HG03439 (cell line): ENCODE data around the gene PTAFR.
A peak's percentile ranks its signal among the peaks of the same experiment; 100 is the strongest.

Experiments used
- ATAC-seq: cut with Tn5 transposase; IDR thresholded peaks from one replicate; pipeline ENCODE4 v1.9.1; 2021; ENCODE audit warnings: mild to moderate bottlenecking, moderate library complexity; ENCODE audit not compliant: unreplicated experiment

Gene PTAFR

GRCh38 chr1:28178690-28179485 is 2.4 kb upstream of the PTAFR start:
- ATAC-seq, result no peak

DNA sequence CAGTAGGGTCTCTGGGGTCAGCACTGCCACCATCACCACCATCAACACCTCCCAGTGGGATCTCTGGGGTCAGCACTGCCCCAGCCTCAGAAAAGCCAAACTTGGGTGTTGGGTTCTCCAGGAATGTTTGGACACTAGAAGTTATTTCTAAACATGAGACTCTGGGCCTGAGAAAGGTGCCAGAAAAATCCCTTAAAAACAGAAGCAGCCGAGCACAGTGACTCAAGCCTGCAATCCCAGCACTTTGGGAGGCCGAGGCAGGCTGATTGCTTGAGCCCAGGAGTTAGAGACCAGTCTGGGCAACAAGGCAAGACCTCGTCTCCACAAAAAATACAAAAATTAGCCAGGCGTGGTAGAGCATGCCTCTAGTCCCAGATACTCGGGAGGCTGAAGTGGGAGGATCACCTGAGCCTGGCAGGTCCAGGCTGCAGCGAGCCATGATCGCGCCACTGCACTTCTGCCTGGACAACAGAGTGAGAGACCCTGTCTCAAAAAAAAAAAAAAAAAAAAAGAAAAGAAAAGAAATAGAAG is 470 bp downstream of the PTAFR start:
- no peak for ATAC-seq

- no peak for ATAC-seq
Observed at GRCh38 chr1:28173980-28174297, 2.6 kb downstream of the PTAFR start.

DNA sequence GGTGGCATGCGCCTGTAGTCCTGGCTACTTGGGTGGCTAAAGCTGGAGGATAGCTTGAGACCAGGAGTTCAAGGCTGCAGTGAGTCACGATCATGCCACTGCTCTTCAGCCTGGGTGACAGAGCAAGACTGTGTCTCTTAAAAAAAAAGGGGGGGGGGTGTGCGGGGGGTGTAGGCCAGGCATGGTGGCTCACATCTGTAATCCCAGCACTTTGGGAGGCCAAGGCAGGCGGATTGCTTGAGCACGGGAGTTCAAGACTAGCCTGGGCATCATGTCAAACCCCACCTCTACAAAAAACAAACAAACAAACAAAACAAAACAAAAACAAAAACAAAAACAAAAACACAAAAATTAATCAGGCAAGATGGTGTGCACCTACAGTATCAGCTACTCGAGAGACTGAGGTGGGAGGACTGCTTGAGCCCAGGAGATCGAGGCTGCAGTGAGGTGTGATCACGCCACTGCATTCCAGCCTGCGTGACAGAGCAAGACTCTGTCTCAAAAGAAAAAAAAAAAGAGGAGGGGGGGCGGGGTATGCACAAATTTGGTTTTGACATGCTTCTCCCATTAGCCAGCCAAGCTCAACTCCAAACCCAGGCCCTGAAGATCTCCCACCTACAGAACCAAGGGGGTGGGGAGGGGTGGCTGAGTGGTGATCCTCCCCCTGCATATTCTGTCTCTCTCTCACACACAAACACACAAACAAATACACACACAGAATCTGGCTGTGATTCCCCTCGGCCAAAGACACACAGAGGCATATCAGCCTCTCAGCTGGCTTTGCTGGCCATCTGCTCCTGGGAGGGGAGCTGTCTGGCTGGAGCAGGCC is 3.1 kb downstream of the PTAFR start:
- ATAC-seq, result no peak

DNA sequence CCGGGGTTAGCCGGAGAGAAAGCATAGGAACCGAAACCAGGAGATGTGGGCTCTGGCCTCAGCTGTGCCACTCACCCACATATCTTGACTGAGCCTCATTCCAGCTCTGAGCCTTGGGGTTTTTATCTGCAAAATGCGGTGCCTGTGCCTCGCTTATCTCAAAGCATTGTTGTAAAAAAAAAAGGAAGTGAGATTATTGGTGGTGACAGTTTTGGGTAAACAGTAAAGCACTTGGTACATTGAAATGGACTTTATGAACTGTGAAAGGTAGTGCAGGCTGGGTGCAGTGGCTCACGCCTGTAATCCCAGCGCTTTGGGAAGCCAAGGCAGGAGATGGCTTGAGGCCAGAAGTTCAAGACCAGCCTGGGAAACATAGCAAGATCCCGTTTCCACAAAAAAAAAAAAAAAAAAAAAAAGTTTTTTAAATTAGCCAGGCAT is 3.8 kb downstream of the PTAFR start:
- ATAC-seq, result peak; percentile 61

GRCh38 chr1:28171246-28171645 is 5.2 kb downstream of the PTAFR start:
- ATAC-seq, result no peak

DNA sequence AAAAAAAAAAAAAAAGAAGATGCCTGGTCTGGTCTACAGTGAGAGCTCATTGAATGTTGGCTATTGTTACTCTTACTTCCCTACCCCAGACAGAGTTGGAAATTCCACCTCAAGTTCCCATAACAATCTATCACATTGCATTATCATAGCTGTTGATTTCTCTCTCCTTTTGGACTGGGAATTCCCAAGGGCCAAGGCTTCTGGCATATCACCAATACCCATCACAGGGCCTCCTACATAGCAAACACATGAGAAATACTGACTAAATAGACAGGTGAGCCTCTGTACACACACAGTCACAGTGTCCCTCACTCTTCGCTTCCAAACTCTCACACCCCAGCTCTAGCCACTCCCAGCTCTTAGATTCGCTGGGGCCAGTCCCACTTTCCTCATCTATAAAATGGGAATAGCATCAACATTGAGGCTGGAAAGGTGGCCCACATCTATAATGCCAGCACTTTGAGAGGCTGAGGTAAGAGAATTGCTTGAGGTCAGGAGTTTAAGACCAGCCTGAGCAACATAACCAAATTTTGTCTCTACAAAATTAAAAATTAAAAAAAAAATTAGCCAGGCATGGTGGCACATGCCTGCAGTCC is 6.4 kb downstream of the PTAFR start:
- ATAC-seq, result no peak

DNA sequence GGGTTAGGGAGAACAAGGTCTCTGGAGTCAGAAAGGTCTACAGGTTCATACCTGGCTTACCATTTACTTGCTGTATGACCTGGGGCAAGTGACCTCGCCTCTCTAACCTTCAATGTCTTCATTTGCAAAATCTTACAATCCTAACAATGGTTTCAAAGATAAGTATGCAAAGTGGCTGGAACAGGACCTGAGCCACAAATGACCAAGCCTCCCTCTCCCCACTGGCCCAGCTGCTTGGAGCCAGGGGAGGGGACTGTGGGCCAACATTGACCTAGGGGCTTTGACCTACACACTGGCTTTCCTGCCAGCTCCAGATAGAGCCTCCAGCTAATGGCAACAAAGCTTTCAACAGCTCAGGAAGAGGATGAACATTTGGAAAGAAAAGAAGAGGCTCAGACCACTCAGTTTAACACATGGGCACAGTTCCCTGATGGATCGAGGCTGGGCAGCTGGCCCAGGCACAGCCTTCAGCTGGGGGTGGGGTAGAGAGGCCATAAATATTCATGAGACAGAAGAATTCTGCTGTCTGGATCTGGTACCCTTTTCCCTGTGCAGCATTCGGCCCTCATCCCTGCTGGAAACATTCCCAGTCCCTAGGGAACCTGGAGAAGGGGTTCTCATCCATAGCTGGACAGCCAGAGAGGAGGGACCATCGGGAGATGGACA is 12.9 kb downstream of the PTAFR start:
- no peak for ATAC-seq

DNA sequence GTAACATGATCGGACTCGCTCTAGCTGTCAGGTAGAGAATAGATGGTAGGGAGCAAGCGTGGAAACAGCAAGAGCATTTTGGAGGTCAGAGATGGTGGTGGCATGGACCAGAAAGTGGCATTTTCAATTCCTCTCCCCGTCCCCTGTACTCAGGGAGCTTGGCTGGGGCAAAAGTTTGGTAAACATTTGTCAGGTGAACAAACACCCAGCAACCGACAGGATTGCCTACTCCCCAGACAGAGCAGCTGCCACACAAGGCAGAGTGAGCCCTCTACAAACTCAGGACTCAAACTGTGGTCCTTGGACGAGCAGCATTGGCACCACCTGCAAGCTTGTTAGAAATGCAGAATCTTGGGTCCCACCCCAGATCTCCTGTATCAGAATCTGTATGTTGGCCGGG is 14.3 kb downstream of the PTAFR start:
- no peak for ATAC-seq

GRCh38 chr1:28161751-28162150 is 14.7 kb downstream of the PTAFR start:
- ATAC-seq, result no peak

GRCh38 chr1:28160782-28161266 is 15.7 kb downstream of the PTAFR start:
- ATAC-seq, result no peak

DNA sequence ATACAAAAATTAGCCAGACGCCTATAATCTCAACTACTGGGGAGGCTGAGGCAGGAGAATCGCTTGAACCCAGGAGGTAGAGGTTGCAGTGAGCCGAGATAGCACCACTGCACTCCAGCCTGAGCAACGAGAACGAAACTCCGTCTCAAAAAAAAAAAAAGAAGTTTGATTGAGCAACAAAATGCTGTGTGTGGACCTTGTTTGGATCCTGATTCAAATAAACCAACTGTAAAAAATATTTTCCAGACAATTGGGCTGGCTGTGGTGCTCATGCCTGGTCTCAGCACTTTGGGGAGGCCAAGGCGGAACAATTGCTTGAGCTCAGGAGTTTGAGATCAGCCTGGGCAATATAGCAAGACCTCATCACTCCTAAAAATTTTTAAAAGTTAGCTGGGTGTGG is 16.8 kb downstream of the PTAFR start:
- no peak for ATAC-seq

DNA sequence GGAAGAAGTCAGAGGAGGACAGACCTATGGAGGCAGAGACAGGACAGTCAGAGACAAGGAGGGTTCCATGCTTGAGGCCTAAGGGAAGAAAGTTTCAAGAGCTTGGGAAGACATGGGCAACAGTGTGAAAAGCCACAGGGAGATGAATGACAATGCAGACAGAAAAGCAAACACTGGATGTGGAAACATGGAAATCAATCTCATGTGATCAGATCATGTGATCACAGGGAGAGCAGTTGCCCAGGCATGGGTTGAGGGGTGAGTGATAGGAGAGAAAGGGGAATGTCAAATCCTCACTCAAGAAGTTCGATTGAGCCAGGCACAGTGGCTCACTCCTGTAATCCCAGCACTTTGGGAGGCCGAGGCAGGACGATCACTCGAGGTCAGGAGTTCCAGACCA is 17.2 kb downstream of the PTAFR start:
- no peak for ATAC-seq

DNA sequence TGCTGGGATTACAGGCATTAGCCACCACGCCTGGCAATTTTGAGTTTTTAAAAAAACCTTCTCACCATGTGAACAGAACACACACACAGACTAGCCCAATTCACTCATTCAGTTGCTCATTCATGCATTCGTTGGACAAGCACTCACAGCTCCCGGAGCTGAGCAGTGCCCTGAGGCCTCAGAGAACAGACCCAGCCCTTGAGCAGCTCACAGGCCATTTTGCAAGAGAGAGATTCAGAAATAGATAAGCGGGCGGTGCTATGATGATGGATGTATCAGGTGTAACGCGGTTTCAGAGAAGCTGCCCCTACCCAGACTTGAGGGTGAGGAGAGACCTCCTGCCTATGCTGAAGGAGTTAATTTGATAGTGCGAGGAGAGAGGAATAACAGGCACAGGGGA is 18.6 kb downstream of the PTAFR start:
- ATAC-seq, result no peak

- ATAC-seq, result no peak
Observed at GRCh38 chr1:28156821-28157220, 19.7 kb downstream of the PTAFR start.

DNA sequence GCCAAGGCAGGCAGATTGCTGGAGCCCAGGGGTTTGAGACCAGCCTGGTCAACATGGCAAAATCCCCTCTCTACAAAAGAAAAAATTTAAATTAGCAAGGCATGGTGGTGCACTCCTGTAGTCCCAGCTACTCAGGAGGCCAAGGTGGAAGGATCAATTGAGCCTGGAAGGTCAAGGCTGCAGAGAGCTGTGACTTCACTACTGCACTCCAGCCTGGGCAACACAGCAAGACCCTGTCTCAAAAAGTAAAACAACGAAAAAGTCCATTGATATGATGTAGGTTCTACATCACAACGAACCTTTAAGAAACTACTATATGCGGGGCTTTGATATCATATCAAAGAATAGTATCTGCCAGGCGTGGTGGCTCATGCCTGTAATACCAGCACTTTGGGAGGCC is 20.9 kb downstream of the PTAFR start:
- ATAC-seq, result no peak

DNA sequence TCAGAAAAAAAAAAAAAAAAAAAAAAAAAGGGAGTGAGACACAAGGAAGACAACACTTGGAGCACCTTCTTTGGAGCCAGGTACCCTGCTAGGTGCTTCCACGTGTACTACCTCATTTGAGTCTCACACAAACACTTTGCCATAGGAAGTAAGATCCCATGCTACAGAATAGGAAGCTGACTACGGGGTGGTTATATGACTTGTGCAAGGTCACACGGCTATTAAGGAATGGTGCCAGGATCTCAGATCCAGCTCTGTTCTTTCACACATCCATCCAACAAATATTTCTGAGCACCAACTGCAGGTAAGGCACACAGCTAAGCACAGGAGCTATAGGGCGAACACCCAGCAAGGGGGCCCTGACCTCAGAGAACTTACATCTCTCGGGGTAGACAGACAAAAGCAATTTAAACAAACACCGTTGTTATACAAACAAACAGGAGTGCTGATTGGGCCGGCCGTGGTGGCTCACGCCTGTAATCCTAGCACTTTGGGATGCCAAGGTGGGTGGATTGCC is 22.4 kb downstream of the PTAFR start:
- ATAC-seq, result no peak

DNA sequence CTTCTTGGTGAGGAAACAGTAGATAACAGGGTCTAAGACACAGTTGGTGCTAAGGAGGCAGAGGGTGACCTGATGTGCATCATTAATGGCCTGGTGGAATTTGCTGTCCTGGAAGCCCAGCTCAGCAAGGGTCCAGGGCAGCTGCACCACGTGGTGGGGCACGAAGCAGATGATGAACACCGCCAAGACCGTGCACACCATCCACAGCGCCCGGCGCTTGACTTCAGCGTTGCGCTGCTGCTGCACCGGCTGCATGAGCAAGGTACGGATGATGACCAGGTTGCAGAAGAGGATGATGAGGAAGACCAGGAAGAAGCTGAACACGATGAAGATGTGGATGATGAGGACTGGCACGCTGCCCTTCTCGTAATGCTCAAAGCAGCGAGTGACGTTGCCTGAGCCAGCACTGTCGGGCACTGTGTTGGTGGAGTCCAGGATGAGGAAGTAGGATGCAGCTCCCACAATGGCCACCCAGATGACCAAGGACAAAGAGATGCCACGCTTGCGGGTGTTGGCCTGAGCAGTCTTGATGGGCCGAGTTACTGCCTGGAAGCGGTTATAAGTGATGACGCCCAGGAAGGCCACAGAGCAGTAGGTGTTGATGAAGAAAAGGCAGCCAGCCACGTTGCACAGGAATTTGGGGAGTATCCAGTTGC is 26.2 kb downstream of the PTAFR start:
- no peak for ATAC-seq

- ATAC-seq, result no peak
Observed at GRCh38 chr1:28148880-28149195, 27.7 kb downstream of the PTAFR start.
